HepG2 (cell line): ENCODE data around the gene BIRC3. TPM values are rescaled to one million over a fixed set of nuclear protein-coding genes. Genes with fewer than 3 reads are reported as not detected.

ENCODE experiments used
- GTF3A ChIP-seq: sonication (generic); formaldehyde crosslinking; conservative IDR thresholded peaks from 2 replicates; pipeline ENCODE4 v1.4.0; 2020; ENCODE audit warnings: mild to moderate bottlenecking, missing genetic modification reagents
- HOXA3 ChIP-seq: sonication (generic); formaldehyde crosslinking; IDR thresholded peaks from 2 replicates; pipeline ENCODE4 v1.5.0; 2020; ENCODE audit warnings: missing genetic modification reagents
- IRF9 ChIP-seq: sonication (generic); formaldehyde crosslinking; IDR thresholded peaks from 2 replicates; pipeline ENCODE4 v1.8.0; 2022; ENCODE audit warnings: missing genetic modification reagents, mild to moderate bottlenecking, borderline replicate concordance
- ISX ChIP-seq: sonication (generic); formaldehyde crosslinking; conservative IDR thresholded peaks from 2 replicates; pipeline ENCODE4 v1.5.0; 2020; ENCODE audit warnings: missing genetic modification reagents
- PCBP1 ChIP-seq: fragments of 200-400 bp; formaldehyde crosslinking; IDR thresholded peaks from 2 replicates; pipeline ENCODE4 v1.6.1; 2017; ENCODE audit warnings: mild to moderate bottlenecking, low read depth, low read length, borderline replicate concordance
- PITX1 ChIP-seq: sonication (generic); formaldehyde crosslinking; IDR thresholded peaks from 2 replicates; pipeline ENCODE4 v1.5.1; 2020; ENCODE audit warnings: mild to moderate bottlenecking, missing genetic modification reagents
- SOX6 ChIP-seq, 2 experiments: fragments of 450-650 bp in 1 of 2; sonication (generic) in 1 of 2; formaldehyde crosslinking in 1 of 2; IDR thresholded peaks; 2 replicates each; pipeline versions ENCODE4 v1.4.0 to v1.6.1; 2017 to 2020; ENCODE audit warnings: antibody characterized with exemption in 1 of 2, mild to moderate bottlenecking in 1 of 2, missing genetic modification reagents in 1 of 2
- THAP11 ChIP-seq: IDR thresholded peaks from 2 replicates; pipeline ENCODE4 v1.6.1; 2016; ENCODE audit warnings: missing biosample characterization, missing genetic modification reagents
- ZBTB34 ChIP-seq: sonication (generic); formaldehyde crosslinking; IDR thresholded peaks from 2 replicates; pipeline ENCODE4 v1.8.0; 2022; ENCODE audit warnings: mild to moderate bottlenecking, missing genetic modification reagents
- ZFP36L1 ChIP-seq: sonication (generic); formaldehyde crosslinking; IDR thresholded peaks from 2 replicates; pipeline ENCODE4 v1.8.0; 2022; ENCODE audit warnings: mild to moderate bottlenecking, missing genetic modification reagents, moderate library complexity
- ZNF530 ChIP-seq: sonication (generic); formaldehyde crosslinking; IDR thresholded peaks from 2 replicates; pipeline ENCODE4 v1.5.0; 2020; ENCODE audit warnings: low read depth, mild to moderate bottlenecking, missing genetic modification reagents
- ZNF550 ChIP-seq: sonication (generic); formaldehyde crosslinking; IDR thresholded peaks from 2 replicates; pipeline ENCODE4 v1.4.0; 2020; ENCODE audit warnings: mild to moderate bottlenecking, missing genetic modification reagents, borderline replicate concordance
- ZNF597 ChIP-seq: sonication (generic); formaldehyde crosslinking; IDR thresholded peaks from 2 replicates; pipeline ENCODE4 v1.5.0; 2020; ENCODE audit warnings: missing genetic modification reagents
- ZNF607 ChIP-seq: sonication (generic); formaldehyde crosslinking; IDR thresholded peaks from 2 replicates; pipeline ENCODE4 v1.5.1; 2020; ENCODE audit warnings: missing genetic modification reagents, mild to moderate bottlenecking, borderline replicate concordance
- ZNF674 ChIP-seq: sonication (generic); formaldehyde crosslinking; IDR thresholded peaks from 2 replicates; pipeline ENCODE4 v1.5.0; 2020; ENCODE audit warnings: low read depth, mild to moderate bottlenecking, missing genetic modification reagents
- ZNF772 ChIP-seq: sonication (generic); formaldehyde crosslinking; IDR thresholded peaks from 2 replicates; pipeline ENCODE4 v1.5.0; 2020; ENCODE audit warnings: mild to moderate bottlenecking, missing genetic modification reagents
- polyA plus RNA-seq, 8 experiments: library from polyadenylated mRNA; depleted of rRNA in 3 of 8; stranded (reverse) in 7 of 8; unstranded in 1 of 8; fragments of >200 nt; fragmentation: Illumina TruSeq in 4 of 8; extraction: Trizol in 4 of 8; gene quantifications; 2 replicates each; pipeline versions ENCODE4 v1.2.1 to v1.2.3, GENCODE V29; 2011 to 2016; ENCODE audit warnings: low read depth in 4 of 8, missing spikeins in 1 of 8, mixed read lengths in 1 of 8; ENCODE audit not compliant: insufficient read depth in 1 of 8
- total RNA-seq, 5 experiments: library from RNA; depleted of rRNA; stranded (reverse); fragments of >200 nt; fragmentation: Illumina TruSeq; extraction: Trizol; gene quantifications; 2 replicates each; pipeline ENCODE4 v1.2.3, GENCODE V29; 2016; ENCODE audit warnings: low read depth in 1 of 5
- TF ChIP-seq, protein P1 (sequence below): IDR thresholded peaks from 2 replicates; pipeline ENCODE4 v1.6.1; 2016; ENCODE audit warnings: control low read depth
- TF ChIP-seq, protein P2 (sequence below): sonication (generic); formaldehyde crosslinking; IDR thresholded peaks from 2 replicates; pipeline ENCODE4 v1.8.1; 2023; ENCODE audit warnings: missing genetic modification reagents, inconsistent platforms, borderline replicate concordance
- TF ChIP-seq, protein P3 (sequence below): IDR thresholded peaks from 2 replicates; pipeline ENCODE4 v1.6.1; 2012; ENCODE audit warnings: low read length, improper control_type of control experiment

BIRC3 gene
- total and polyA plus RNA-seq, 2 of the 13 experiments (the other 11 are each of a cell fraction or from before 2014, with no cell fraction given) = 0.41 to 4.2 TPM

GRCh38 chr11:102346748-102347461 is 29.6 kb downstream of the BIRC3 start, which contains the start of gene BIRC2 (continued):
- TF ChIP-seq, protein P1, sequence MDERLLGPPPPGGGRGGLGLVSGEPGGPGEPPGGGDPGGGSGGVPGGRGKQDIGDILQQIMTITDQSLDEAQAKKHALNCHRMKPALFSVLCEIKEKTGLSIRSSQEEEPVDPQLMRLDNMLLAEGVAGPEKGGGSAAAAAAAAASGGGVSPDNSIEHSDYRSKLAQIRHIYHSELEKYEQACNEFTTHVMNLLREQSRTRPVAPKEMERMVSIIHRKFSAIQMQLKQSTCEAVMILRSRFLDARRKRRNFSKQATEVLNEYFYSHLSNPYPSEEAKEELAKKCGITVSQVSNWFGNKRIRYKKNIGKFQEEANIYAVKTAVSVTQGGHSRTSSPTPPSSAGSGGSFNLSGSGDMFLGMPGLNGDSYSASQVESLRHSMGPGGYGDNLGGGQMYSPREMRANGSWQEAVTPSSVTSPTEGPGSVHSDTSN = no peak
- TF ChIP-seq GTF3A (CRISPR knock-in tag) (0 out of 2 replicates have a peak, but pooled peaks have one; percentile 65), ZFP36L1 (CRISPR knock-in tag) (peak; percentile 92), PITX1 (CRISPR knock-in tag) (no peak; the same call in 1 of the 2 replicates), HOXA3 (CRISPR knock-in tag) (peak; percentile 99), ZNF674 (CRISPR knock-in tag) (no peak), PCBP1 (no peak), ZNF550 (CRISPR knock-in tag) (0 out of 2 replicates have a peak, but pooled peaks have one; percentile 65), ISX (CRISPR knock-in tag) (no peak), THAP11 (CRISPR knock-in tag) (peak; percentile 75), ZNF772 (CRISPR knock-in tag) (peak; percentile 65; the same call in 1 of the 2 replicates), ZNF607 (CRISPR knock-in tag) (peak; percentile 50; the same call in 1 of the 2 replicates), ZNF530 (CRISPR knock-in tag) (no peak), ZNF597 (CRISPR knock-in tag) (no peak), ZBTB34 (no peak), IRF9 (CRISPR knock-in tag) (peak; percentile 93; the same call in 1 of the 2 replicates), SOX6 (IDR thresholded peaks at IDR 0.05) (no peak), SOX6 (CRISPR knock-in tag; IDR thresholded peaks at IDR 0.05) (peak; percentile 82)
- TF ChIP-seq, protein P2, sequence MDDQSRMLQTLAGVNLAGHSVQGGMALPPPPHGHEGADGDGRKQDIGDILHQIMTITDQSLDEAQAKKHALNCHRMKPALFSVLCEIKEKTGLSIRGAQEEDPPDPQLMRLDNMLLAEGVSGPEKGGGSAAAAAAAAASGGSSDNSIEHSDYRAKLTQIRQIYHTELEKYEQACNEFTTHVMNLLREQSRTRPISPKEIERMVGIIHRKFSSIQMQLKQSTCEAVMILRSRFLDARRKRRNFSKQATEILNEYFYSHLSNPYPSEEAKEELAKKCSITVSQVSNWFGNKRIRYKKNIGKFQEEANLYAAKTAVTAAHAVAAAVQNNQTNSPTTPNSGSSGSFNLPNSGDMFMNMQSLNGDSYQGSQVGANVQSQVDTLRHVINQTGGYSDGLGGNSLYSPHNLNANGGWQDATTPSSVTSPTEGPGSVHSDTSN = 0 out of 2 replicates have a peak, but pooled peaks have one; percentile 40
- TF ChIP-seq, protein P3, sequence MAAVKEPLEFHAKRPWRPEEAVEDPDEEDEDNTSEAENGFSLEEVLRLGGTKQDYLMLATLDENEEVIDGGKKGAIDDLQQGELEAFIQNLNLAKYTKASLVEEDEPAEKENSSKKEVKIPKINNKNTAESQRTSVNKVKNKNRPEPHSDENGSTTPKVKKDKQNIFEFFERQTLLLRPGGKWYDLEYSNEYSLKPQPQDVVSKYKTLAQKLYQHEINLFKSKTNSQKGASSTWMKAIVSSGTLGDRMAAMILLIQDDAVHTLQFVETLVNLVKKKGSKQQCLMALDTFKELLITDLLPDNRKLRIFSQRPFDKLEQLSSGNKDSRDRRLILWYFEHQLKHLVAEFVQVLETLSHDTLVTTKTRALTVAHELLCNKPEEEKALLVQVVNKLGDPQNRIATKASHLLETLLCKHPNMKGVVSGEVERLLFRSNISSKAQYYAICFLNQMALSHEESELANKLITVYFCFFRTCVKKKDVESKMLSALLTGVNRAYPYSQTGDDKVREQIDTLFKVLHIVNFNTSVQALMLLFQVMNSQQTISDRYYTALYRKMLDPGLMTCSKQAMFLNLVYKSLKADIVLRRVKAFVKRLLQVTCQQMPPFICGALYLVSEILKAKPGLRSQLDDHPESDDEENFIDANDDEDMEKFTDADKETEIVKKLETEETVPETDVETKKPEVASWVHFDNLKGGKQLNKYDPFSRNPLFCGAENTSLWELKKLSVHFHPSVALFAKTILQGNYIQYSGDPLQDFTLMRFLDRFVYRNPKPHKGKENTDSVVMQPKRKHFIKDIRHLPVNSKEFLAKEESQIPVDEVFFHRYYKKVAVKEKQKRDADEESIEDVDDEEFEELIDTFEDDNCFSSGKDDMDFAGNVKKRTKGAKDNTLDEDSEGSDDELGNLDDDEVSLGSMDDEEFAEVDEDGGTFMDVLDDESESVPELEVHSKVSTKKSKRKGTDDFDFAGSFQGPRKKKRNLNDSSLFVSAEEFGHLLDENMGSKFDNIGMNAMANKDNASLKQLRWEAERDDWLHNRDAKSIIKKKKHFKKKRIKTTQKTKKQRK = no peak
